Lower lobe of right lung (tissue), 2 donors: ENCODE data around the gene CTSW. TPM values are rescaled to one million over a fixed set of nuclear protein-coding genes. Genes with fewer than 3 reads are reported as not detected.
A peak's percentile ranks its signal among the peaks of the same experiment; 100 is the strongest.

ENCODE experiments used
- ATAC-seq, 2 donors: fragments of 200-7000 bp; cut with Tn5 transposase; one replicate each; pipeline ENCODE4 v1.9.1; 2020 to 2022; ENCODE audit warnings: mild to moderate bottlenecking in 2 of 2, moderate library complexity in 2 of 2
- DNase-seq: peaks from one replicate; pipeline ENCODE4 v3.0.0-alpha.2; 2020
- H3K27ac ChIP-seq: fragments of 200-600 bp; one replicate; pipeline ENCODE4 v1.8.0; 2022
- H3K27me3 ChIP-seq: fragments of 200-600 bp; one replicate; pipeline ENCODE4 v1.8.0; 2022; ENCODE audit warnings: low read depth
- H3K36me3 ChIP-seq: fragments of 200-600 bp; one replicate; pipeline ENCODE4 v1.8.0; 2022; ENCODE audit warnings: mild to moderate bottlenecking
- H3K4me1 ChIP-seq: fragments of 200-600 bp; one replicate; pipeline ENCODE4 v1.8.0; 2022
- H3K4me3 ChIP-seq: fragments of 200-600 bp; one replicate; pipeline ENCODE4 v1.8.0; 2022; ENCODE audit warnings: mild to moderate bottlenecking
- H3K9me3 ChIP-seq: fragments of 200-600 bp; one replicate; pipeline ENCODE4 v1.8.0; 2022
- intact Hi-C: fragments of 100-400 bp; cut with DNase I; formaldehyde crosslinking; loops from one replicate; pipeline ENCODE4 v1.11.0; 2022
- total RNA-seq: library from RNA; stranded (reverse); fragmentation: NEBNext Ultra II Directional; extraction: Animal tissue kit (Norgen Biotek cat#: 25700); gene quantifications from one replicate; pipeline ENCODE4 v1.2.1, GENCODE V29; 2021
- TF ChIP-seq, protein P1 (sequence below): fragments of 200-600 bp; IDR thresholded peaks from one replicate; pipeline ENCODE4 v1.8.0; 2022; ENCODE audit warnings: antibody characterized with exemption, mild to moderate bottlenecking
- donor health status: DM: no; HTN: yes; CAD: no; lungs with severe emphysema.

The CTSW gene
- total RNA-seq, 1 donor from 2014 or later = 20.6 TPM

DNA sequence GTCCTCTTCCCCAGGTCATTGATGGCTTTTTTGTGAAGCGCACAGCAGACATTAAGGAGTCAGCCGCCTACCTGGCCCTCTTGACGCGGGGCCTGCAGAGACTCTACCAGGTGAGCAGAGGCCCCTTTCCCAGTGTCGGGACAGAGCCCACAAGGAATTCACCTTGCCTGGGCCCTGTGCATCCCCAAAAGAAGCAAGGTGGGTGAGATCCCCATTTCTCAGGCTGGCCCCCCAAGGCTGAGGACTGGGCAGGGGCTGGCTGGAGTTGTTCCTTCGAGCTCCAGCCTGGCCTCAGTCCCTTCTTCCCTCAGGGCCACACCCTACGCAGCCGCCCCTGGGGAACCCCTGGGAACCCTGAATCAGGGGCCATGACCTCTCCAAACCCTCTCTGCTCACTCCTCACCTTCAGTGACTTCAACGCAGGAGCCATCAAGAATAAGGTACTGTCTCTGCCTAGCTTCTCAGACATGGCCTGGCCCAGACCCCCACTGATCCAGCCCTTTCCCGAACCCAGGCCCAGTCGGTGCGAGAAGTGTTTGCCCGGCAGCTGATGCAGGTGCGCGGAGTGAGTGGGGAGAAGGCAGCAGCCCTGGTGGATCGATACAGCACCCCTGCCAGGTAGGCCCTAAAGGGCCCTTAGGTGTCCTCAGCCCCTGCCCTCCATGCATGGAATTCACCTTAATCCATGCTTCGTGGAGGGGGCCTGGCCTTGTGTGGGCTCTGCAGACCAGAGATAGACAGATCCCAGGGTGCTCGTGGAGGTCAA lies 14.7 kb upstream of the CTSW start:
- H3K4me3 ChIP-seq = no peak overlapping the region
- no peak overlapping the region for H3K27ac ChIP-seq
- peaks cover 79% of the 10 kb centered on the region for H3K36me3 ChIP-seq
- TF ChIP-seq, protein P1, sequence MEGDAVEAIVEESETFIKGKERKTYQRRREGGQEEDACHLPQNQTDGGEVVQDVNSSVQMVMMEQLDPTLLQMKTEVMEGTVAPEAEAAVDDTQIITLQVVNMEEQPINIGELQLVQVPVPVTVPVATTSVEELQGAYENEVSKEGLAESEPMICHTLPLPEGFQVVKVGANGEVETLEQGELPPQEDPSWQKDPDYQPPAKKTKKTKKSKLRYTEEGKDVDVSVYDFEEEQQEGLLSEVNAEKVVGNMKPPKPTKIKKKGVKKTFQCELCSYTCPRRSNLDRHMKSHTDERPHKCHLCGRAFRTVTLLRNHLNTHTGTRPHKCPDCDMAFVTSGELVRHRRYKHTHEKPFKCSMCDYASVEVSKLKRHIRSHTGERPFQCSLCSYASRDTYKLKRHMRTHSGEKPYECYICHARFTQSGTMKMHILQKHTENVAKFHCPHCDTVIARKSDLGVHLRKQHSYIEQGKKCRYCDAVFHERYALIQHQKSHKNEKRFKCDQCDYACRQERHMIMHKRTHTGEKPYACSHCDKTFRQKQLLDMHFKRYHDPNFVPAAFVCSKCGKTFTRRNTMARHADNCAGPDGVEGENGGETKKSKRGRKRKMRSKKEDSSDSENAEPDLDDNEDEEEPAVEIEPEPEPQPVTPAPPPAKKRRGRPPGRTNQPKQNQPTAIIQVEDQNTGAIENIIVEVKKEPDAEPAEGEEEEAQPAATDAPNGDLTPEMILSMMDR = no peak
- ATAC-seq = no peak
- intact Hi-C loops = no loop called here
- peaks cover 22% of the 10 kb centered on the region for H3K4me1 ChIP-seq
- peak; percentile 34 for DNase-seq
- no peaks in the 10 kb centered on the region for H3K27me3 ChIP-seq
- H3K9me3 ChIP-seq = no peaks in the 10 kb centered on the region

DNA sequence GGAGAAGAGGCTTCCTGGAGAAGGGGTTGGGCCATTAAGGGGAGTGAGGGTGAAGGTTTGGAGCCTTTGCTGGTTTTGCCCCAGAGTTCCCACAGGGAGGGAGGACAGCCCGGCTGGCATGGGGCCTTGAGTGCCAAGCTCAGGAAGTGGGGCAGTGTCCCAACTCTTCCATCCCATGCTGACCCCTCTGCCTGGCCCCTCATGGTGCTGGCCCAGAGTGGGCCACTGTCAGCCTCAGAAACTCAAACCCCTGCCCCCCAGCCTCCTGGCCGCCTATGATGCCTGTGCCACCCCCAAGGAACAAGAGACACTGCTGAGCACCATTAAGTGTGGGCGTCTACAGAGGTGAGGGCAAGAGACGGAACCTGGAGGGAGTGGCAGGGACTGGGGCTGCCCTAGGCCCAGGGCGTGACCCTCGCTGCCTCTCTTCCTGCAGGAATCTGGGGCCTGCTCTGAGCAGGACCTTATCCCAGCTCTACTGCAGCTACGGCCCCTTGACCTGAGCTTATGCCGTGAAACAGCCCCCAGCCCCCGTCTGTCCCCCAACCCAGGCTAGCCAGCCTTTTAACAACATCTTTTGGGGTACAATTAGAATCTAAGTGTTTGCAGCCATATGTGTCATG lies 14.0 kb upstream of the CTSW start:
- intact Hi-C loops = no loop called here
- ATAC-seq (no peak), DNase-seq (peak; percentile 34)
- Histone ChIP-seq H3K9me3 (no peaks in the 10 kb centered on the region), H3K27ac (no peak overlapping the region), H3K4me3 (no peak overlapping the region), H3K27me3 (no peaks in the 10 kb centered on the region), H3K36me3 (peaks cover 80% of the 10 kb centered on the region), H3K4me1 (peaks cover 23% of the 10 kb centered on the region)
- TF ChIP-seq, protein P1 = no peak

DNA sequence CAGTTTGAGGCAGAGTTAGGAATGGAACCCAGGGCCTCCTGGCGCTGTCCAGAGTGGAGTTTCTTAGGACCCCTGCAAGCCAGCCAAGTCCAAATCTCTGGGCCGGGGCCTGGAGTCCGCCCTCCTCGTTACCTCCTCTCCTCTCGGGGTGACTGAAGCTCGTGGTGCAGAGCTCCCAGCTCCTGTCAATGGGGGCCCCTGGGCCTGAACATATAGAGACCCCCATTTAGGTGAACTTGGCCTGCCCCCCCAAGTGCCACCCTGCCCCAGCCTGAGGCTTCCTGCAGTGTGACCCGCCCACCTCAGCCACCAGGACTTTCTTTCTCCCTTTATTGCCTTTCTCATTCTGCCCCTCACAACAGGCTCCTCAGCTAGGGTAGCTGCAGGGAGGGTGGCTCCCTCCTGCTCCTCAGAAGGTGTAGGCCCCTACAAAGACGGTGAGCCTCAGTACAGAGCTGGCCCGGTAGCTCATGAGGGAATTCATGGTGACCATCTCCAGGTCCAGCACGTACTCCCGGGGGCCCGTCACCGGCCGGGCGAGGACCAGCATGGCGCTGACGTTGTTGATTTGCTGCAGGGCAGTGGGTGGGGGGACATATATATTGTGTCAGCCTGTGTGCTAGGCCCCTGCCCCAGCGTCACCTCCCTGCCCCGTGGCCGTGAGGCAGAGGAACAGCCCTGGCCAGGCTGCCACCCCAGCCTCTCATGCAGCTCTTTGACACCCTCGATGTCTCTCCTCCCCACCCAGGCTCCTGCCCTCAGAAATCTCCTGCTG lies 12.9 kb upstream of the CTSW start:
- TF ChIP-seq, protein P1 = no peak
- DNase-seq = peak; percentile 45
- ATAC-seq = no peak
- Histone ChIP-seq H3K4me3 (no peak overlapping the region), H3K27ac (no peak overlapping the region), H3K36me3 (peaks cover 77% of the 10 kb centered on the region), H3K27me3 (no peaks in the 10 kb centered on the region), H3K4me1 (peaks cover 26% of the 10 kb centered on the region), H3K9me3 (no peaks in the 10 kb centered on the region)
- intact Hi-C loops = no loop called here

DNA sequence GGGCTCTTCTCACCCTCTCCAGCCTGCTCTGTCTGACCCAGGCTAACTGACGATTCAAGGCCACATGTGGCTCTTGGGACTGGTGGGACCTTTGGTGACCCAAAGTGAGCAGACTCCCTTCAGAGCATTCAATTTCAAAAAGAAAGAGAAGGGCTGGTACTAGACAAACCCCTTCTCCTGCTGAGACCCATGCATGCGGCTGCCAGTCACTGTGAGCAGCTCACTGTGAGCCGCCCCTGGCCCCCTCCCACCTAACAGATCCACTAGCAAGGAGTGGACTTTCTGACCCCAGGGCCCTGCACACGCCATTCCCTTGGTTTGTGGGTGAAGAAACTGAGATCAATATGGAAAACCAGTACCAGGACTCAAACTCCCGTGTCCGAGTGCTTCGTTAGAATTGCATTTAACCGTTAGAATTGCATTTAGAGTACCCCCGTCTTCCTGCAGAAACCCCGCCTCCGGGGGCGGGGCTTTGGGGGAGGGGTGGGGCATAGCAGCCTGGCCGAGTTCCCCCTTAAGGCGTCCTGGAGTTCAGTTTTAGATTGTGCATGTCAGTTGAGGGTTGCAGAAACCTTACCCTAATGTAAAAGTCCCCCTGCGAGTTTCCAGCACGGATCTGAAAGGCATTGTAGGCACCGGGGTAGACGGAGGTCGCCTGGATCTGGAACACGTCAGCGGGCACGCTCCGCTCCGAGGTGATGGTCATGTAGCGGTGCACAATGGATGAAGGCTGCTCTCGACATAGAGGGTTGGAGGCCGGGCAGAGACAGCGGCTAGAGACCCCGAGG lies 12.2 kb upstream of the CTSW start:
- Histone ChIP-seq H3K9me3 (no peaks in the 10 kb centered on the region), H3K36me3 (peaks cover 69% of the 10 kb centered on the region), H3K27ac (no peak overlapping the region), H3K4me1 (peaks cover 24% of the 10 kb centered on the region), H3K27me3 (no peaks in the 10 kb centered on the region), H3K4me3 (no peak overlapping the region)
- TF ChIP-seq, protein P1 = no peak
- intact Hi-C loops = no loop called here
- DNase-seq (peak; percentile 45), ATAC-seq (no peak)

DNA sequence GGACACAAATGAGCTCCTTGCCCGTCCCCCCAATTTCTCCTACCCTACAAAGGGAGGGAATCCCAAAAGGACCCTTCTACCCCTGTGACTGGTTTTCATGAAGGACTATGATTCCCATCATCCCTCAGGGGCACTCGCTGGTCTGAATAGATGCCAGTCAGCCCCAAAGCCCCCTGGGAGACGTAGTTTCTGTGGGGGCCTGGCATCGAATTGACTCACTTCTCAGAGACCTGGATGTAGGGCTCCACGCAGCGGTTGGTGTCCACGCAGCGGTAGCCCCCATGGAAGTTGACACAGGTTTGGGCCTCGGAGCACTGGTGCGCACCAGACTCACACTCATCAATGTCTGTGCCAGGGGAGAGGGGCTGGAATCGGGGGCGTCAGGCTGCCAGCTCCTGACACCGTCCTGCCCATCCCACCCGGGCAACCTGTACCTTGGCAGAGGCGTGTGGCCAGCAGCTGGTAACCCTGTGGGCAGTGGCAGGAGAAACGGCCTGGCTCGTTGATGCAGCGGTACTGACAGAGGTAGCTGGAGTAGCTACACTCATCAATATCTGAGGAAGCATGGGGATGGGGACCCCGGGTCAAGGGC lies 11.5 kb upstream of the CTSW start:
- DNase-seq (peak; percentile 47), ATAC-seq (no peak)
- Histone ChIP-seq H3K4me3 (no peak overlapping the region), H3K27ac (no peak overlapping the region), H3K4me1 (peaks cover 19% of the 10 kb centered on the region), H3K36me3 (peaks cover 62% of the 10 kb centered on the region), H3K9me3 (no peaks in the 10 kb centered on the region), H3K27me3 (no peaks in the 10 kb centered on the region)
- intact Hi-C loops = no loop called here
- TF ChIP-seq, protein P1 = no peak
